Neural crest cell (in vitro differentiated cells): ENCODE measurements around the gene CTAG2. TPM values are rescaled to one million over a fixed set of nuclear protein-coding genes. Genes with fewer than 3 reads are reported as not detected.

Experiments
- DNase-seq: peaks from one replicate; pipeline ENCODE4 v3.0.0; 2021; ENCODE audit warnings: low read depth, mixed read lengths, low spot score
- H3K27ac Mint-ChIP-seq: one replicate; pipeline ENCODE4 v1.8.0; 2021; ENCODE audit warnings: mild to moderate bottlenecking, mixed read lengths; ENCODE audit not compliant: unreplicated experiment
- H3K27me3 Mint-ChIP-seq: 2 replicates; pipeline ENCODE4 v1.8.0; 2021; ENCODE audit warnings: low read depth, mild to moderate bottlenecking, mixed read lengths
- H3K36me3 Mint-ChIP-seq: 2 replicates; pipeline ENCODE4 v1.8.0; 2021; ENCODE audit warnings: low read depth, mild to moderate bottlenecking, mixed read lengths
- H3K4me1 Mint-ChIP-seq: 2 replicates; pipeline ENCODE4 v1.8.0; 2021; ENCODE audit warnings: mixed read lengths
- H3K4me3 Mint-ChIP-seq: one replicate; pipeline ENCODE4 v1.8.0; 2021; ENCODE audit warnings: mild to moderate bottlenecking, mixed read lengths
- H3K9me3 Mint-ChIP-seq: 2 replicates; pipeline ENCODE4 v1.8.0; 2021; ENCODE audit warnings: mixed read lengths
- total RNA-seq: library from RNA; stranded (reverse); gene quantifications from 2 replicates; pipeline ENCODE4 v1.2.1, GENCODE V29; 2021
- TF ChIP-seq, protein P1 (sequence below): fragments of 200-600 bp; sonication (generic); conservative IDR thresholded peaks from 2 replicates; pipeline ENCODE4 v1.5.0; 2021; ENCODE audit warnings: antibody characterized with exemption, mild to moderate bottlenecking

Gene CTAG2
- total RNA-seq, 1 donor from 2014 or later = not detected

GRCh38 chrX:154661899-154662298, 8.5 kb upstream of the CTAG2 start:
- Mint-ChIP-seq H3K9me3 (peaks cover 18% of the 10 kb centered on the region), H3K27me3 (peaks cover 7% of the 10 kb centered on the region), H3K4me3 (no peak overlapping the region), H3K27ac (no peak overlapping the region), H3K4me1 (no peaks in the 10 kb centered on the region), H3K36me3 (peaks cover 3% of the 10 kb centered on the region)
- TF ChIP-seq, protein P1, sequence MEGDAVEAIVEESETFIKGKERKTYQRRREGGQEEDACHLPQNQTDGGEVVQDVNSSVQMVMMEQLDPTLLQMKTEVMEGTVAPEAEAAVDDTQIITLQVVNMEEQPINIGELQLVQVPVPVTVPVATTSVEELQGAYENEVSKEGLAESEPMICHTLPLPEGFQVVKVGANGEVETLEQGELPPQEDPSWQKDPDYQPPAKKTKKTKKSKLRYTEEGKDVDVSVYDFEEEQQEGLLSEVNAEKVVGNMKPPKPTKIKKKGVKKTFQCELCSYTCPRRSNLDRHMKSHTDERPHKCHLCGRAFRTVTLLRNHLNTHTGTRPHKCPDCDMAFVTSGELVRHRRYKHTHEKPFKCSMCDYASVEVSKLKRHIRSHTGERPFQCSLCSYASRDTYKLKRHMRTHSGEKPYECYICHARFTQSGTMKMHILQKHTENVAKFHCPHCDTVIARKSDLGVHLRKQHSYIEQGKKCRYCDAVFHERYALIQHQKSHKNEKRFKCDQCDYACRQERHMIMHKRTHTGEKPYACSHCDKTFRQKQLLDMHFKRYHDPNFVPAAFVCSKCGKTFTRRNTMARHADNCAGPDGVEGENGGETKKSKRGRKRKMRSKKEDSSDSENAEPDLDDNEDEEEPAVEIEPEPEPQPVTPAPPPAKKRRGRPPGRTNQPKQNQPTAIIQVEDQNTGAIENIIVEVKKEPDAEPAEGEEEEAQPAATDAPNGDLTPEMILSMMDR = no peak
- no peak for DNase-seq

DNA sequence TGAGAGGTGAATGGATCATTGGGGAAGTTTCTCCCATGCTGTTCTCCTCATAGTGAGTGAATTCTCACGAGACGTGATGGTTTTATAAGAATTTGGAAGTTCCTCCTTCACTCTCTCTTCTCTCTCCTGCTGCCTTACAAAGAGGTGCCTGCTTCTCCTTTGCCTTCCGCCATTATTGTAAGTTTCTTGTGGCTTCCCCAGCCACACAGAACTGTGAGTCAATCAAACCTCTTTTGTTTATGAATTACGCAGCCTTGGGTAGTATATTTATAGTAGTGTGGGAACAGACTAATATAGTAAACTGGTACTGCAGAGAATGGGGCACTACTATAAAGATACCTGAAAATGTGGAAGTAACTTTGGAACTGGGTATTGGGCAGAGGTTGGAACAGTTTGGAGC, 7.8 kb upstream of the CTAG2 start:
- H3K4me1 Mint-ChIP-seq = no peaks in the 10 kb centered on the region
- H3K36me3 Mint-ChIP-seq = peaks cover 3% of the 10 kb centered on the region
- no peak overlapping the region for H3K27ac Mint-ChIP-seq
- no peak overlapping the region for H3K4me3 Mint-ChIP-seq
- TF ChIP-seq, protein P1 = no peak
- H3K9me3 Mint-ChIP-seq = peaks cover 18% of the 10 kb centered on the region
- H3K27me3 Mint-ChIP-seq = peaks cover 4% of the 10 kb centered on the region
- no peak for DNase-seq

DNA sequence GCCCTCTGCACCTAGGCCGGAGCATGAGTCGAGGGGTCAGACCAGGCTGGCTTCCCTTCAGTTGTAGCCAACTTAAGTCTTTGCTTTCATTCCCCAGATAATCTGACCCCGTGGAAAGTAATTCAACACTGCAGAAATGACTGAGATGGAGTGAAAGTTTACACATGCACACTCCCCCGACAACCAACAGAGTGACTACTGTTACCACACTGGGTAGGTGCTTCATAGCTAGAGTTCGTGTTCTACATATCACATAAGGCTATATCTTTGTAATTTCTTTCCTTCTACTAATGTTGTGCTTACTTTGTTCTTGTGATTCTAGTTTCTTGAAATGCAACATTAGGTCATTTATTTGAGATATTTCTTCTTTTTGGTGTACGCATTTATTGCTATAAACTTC, 7.2 kb upstream of the CTAG2 start:
- peaks cover 3% of the 10 kb centered on the region for H3K36me3 Mint-ChIP-seq
- peaks cover 4% of the 10 kb centered on the region for H3K27me3 Mint-ChIP-seq
- no peak overlapping the region for H3K27ac Mint-ChIP-seq
- no peak for DNase-seq
- no peaks in the 10 kb centered on the region for H3K4me1 Mint-ChIP-seq
- H3K4me3 Mint-ChIP-seq = no peak overlapping the region
- TF ChIP-seq, protein P1 = no peak
- peaks cover 16% of the 10 kb centered on the region for H3K9me3 Mint-ChIP-seq

DNA sequence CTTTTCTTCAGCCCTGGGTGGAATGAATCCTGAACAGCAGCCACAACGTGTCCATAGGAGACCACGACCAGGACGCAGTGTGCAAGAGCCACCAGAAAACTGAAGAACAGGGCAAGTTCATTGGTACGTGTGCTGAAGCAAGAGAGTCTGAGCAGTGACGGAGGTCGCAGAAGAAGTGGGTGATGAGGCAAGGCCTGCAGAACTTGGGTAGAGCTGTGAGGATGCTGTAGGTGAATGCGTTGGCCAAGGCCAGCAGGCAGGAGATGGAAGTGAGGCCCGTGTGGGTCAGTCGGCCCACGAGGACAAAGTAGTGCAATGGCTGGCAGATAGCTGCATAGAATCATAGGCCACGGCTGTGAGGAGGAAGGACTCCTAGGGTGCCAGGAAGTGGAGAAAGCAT, 5.6 kb upstream of the CTAG2 start:
- TF ChIP-seq, protein P1 = no peak
- no peaks in the 10 kb centered on the region for H3K4me1 Mint-ChIP-seq
- H3K4me3 Mint-ChIP-seq = no peak overlapping the region
- peaks cover 8% of the 10 kb centered on the region for H3K9me3 Mint-ChIP-seq
- no peak for DNase-seq
- peaks cover 3% of the 10 kb centered on the region for H3K36me3 Mint-ChIP-seq
- no peaks in the 10 kb centered on the region for H3K27me3 Mint-ChIP-seq
- no peak overlapping the region for H3K27ac Mint-ChIP-seq

GRCh38 chrX:154658187-154658586, 4.8 kb upstream of the CTAG2 start:
- Mint-ChIP-seq H3K27me3 (no peaks in the 10 kb centered on the region), H3K9me3 (peaks cover 2% of the 10 kb centered on the region), H3K27ac (no peak overlapping the region), H3K4me3 (no peak overlapping the region), H3K4me1 (no peaks in the 10 kb centered on the region), H3K36me3 (peaks cover 3% of the 10 kb centered on the region)
- TF ChIP-seq, protein P1 = no peak
- DNase-seq = no peak
